ENCODE data around the gene HLA-DQA1. TPM values are rescaled to one million over a fixed set of nuclear protein-coding genes. Genes with fewer than 3 reads are reported as not detected.

Gene HLA-DQA1
- total RNA-seq, 1 experiment from 2014 or later = 0.86 TPM

DNA sequence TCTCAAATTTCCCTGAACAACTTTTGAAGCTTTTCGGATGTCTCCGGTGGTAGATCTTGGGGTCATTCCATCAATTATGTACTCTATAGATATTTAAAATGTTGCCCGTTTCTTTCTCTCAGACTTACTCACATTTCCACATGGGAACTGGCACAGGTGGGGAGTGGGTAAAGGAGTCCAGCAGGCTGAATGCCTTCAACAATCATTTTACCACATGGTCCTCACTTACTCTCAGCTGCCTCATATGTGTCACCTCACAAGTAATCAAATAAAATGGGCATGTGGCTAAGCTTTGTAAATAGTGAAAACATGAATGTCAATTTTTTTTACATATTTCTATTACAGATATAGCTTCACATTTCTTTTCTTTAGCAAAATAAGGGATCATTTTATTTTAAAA lies 677 bp downstream of the HLA-DQA1 start:
- no TSS peak for BruUV-seq (replicated peaks)
- ChIA-PET RAD21 (ENCODE audit: low non-redundant PET in 1 of 2, low total read pairs in 2 of 2, uncharacterized antibody in 2 of 2, unreplicated experiment in 2 of 2) (no interaction called here), CTCF (no interaction called here), POLR2A (no interaction called here)
- H3K4me1 ChIP-seq (ENCODE audit: control insufficient read depth in 1 of 2, insufficient read depth in 2 of 2, low read length in 2 of 2) = no peaks in the 10 kb centered on the region
- no peak overlapping the region for H3K27ac ChIP-seq (ENCODE audit: low read depth, low read length)
- no peaks in the 10 kb centered on the region for H4K20me1 ChIP-seq (ENCODE audit: insufficient read depth)
- H3K79me2 ChIP-seq (ENCODE audit: insufficient read depth, low read length) = no peaks in the 10 kb centered on the region
- H3K4me2 ChIP-seq (ENCODE audit: low read length) = no peak overlapping the region
- H3K9me3 ChIP-seq (ENCODE audit: control insufficient read depth in 1 of 2, insufficient read depth in 1 of 2, low read depth in 1 of 2, low read length in 2 of 2) = no peaks in the 10 kb centered on the region
- ATAC-seq (no peak), DNase-seq (ENCODE audit: low read depth, low spot score) (no peak)
- no peaks in the 10 kb centered on the region for H3K27me3 ChIP-seq (ENCODE audit: insufficient read depth, low read length)
- H3K36me3 ChIP-seq (ENCODE audit: control insufficient read depth in 1 of 2, insufficient read depth in 2 of 2, low read length in 2 of 2) = no peaks in the 10 kb centered on the region
- TF ChIP-seq, protein P1, sequence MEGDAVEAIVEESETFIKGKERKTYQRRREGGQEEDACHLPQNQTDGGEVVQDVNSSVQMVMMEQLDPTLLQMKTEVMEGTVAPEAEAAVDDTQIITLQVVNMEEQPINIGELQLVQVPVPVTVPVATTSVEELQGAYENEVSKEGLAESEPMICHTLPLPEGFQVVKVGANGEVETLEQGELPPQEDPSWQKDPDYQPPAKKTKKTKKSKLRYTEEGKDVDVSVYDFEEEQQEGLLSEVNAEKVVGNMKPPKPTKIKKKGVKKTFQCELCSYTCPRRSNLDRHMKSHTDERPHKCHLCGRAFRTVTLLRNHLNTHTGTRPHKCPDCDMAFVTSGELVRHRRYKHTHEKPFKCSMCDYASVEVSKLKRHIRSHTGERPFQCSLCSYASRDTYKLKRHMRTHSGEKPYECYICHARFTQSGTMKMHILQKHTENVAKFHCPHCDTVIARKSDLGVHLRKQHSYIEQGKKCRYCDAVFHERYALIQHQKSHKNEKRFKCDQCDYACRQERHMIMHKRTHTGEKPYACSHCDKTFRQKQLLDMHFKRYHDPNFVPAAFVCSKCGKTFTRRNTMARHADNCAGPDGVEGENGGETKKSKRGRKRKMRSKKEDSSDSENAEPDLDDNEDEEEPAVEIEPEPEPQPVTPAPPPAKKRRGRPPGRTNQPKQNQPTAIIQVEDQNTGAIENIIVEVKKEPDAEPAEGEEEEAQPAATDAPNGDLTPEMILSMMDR (IDR thresholded peaks at IDR 0.05 in 2 of 3, conservative IDR thresholded peaks at IDR 0.05 in 1 of 3; ENCODE audit: borderline replicate concordance in 1 of 3, insufficient read depth in 1 of 3, low read depth in 2 of 3, low read length in 2 of 3) = no peak
- TF ChIP-seq POLR2AphosphoS5 (IDR thresholded peaks at IDR 0.05; ENCODE audit: low read depth, low read length) (no peak), SIN3A (IDR thresholded peaks at IDR 0.05; ENCODE audit: low read depth) (no peak), SRF (IDR thresholded peaks at IDR 0.05; ENCODE audit: low read depth) (no peak), YY1 (IDR thresholded peaks at IDR 0.05; ENCODE audit: extremely low read depth, insufficient replicate concordance, low read depth, low read length) (no peak), CEBPB (IDR thresholded peaks at IDR 0.05; ENCODE audit: low read depth) (no peak), CBX3 (IDR thresholded peaks at IDR 0.05; ENCODE audit: low read depth) (no peak), FOSL1 (IDR thresholded peaks at IDR 0.05; ENCODE audit: low read depth) (no peak), SP1 (IDR thresholded peaks at IDR 0.05; ENCODE audit: low read depth) (no peak)
- TF ChIP-seq, protein P2, sequence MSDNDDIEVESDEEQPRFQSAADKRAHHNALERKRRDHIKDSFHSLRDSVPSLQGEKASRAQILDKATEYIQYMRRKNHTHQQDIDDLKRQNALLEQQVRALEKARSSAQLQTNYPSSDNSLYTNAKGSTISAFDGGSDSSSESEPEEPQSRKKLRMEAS (IDR thresholded peaks at IDR 0.05) = no peak
- TF ChIP-seq, protein P3, sequence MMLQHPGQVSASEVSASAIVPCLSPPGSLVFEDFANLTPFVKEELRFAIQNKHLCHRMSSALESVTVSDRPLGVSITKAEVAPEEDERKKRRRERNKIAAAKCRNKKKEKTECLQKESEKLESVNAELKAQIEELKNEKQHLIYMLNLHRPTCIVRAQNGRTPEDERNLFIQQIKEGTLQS (IDR thresholded peaks at IDR 0.05) = no peak
- TF ChIP-seq, protein P4, sequence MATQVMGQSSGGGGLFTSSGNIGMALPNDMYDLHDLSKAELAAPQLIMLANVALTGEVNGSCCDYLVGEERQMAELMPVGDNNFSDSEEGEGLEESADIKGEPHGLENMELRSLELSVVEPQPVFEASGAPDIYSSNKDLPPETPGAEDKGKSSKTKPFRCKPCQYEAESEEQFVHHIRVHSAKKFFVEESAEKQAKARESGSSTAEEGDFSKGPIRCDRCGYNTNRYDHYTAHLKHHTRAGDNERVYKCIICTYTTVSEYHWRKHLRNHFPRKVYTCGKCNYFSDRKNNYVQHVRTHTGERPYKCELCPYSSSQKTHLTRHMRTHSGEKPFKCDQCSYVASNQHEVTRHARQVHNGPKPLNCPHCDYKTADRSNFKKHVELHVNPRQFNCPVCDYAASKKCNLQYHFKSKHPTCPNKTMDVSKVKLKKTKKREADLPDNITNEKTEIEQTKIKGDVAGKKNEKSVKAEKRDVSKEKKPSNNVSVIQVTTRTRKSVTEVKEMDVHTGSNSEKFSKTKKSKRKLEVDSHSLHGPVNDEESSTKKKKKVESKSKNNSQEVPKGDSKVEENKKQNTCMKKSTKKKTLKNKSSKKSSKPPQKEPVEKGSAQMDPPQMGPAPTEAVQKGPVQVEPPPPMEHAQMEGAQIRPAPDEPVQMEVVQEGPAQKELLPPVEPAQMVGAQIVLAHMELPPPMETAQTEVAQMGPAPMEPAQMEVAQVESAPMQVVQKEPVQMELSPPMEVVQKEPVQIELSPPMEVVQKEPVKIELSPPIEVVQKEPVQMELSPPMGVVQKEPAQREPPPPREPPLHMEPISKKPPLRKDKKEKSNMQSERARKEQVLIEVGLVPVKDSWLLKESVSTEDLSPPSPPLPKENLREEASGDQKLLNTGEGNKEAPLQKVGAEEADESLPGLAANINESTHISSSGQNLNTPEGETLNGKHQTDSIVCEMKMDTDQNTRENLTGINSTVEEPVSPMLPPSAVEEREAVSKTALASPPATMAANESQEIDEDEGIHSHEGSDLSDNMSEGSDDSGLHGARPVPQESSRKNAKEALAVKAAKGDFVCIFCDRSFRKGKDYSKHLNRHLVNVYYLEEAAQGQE (IDR thresholded peaks at IDR 0.05; ENCODE audit: low read depth) = no peak
- TF ChIP-seq, protein P5, sequence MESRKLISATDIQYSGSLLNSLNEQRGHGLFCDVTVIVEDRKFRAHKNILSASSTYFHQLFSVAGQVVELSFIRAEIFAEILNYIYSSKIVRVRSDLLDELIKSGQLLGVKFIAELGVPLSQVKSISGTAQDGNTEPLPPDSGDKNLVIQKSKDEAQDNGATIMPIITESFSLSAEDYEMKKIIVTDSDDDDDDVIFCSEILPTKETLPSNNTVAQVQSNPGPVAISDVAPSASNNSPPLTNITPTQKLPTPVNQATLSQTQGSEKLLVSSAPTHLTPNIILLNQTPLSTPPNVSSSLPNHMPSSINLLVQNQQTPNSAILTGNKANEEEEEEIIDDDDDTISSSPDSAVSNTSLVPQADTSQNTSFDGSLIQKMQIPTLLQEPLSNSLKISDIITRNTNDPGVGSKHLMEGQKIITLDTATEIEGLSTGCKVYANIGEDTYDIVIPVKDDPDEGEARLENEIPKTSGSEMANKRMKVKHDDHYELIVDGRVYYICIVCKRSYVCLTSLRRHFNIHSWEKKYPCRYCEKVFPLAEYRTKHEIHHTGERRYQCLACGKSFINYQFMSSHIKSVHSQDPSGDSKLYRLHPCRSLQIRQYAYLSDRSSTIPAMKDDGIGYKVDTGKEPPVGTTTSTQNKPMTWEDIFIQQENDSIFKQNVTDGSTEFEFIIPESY (IDR thresholded peaks at IDR 0.05; ENCODE audit: extremely low read depth, insufficient replicate concordance, low read length) = no peak
- no peak overlapping the region for H3K4me3 ChIP-seq (replicated peaks in 1 of 2; ENCODE audit: low read depth in 1 of 2, low read length in 2 of 2)
- H3K9me2 ChIP-seq (ENCODE audit: insufficient read depth) = no peaks in the 10 kb centered on the region
- intact Hi-C loops (cut with micrococcal nuclease) = no loop called here
- no peak overlapping the region for H2AFZ ChIP-seq (ENCODE audit: low read depth, low read length, poor library complexity, severe bottlenecking)
- no peak overlapping the region for H3K9ac ChIP-seq (ENCODE audit: low read length)
